HG02943 (cell line): ENCODE results near the gene PFDN1.

Experiments used
- ATAC-seq: cut with Tn5 transposase; IDR thresholded peaks from one replicate; pipeline ENCODE4 v1.9.1; 2021; ENCODE audit warnings: mild to moderate bottlenecking, low read depth, moderate library complexity; ENCODE audit not compliant: unreplicated experiment

PFDN1 gene

DNA sequence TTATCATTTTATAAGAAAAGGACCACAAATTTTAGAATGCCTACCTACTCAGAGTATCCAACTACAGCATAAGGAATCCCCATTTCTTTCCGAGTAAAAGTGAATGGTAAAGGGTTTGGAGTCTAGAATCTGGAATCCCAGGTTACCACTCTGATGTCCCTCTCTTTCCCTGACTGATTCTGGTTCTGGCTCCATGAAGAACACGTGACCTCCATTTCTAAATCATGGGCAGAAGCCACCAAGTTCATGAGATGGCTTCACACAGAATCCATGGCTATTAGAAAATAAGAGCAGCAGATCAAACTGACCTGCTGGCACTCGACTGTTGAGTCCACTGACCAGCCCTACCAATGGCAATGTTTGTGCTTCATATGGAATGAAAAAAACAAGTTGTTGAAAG, 40.7 kb downstream of the PFDN1 start:
- no peak for ATAC-seq

DNA sequence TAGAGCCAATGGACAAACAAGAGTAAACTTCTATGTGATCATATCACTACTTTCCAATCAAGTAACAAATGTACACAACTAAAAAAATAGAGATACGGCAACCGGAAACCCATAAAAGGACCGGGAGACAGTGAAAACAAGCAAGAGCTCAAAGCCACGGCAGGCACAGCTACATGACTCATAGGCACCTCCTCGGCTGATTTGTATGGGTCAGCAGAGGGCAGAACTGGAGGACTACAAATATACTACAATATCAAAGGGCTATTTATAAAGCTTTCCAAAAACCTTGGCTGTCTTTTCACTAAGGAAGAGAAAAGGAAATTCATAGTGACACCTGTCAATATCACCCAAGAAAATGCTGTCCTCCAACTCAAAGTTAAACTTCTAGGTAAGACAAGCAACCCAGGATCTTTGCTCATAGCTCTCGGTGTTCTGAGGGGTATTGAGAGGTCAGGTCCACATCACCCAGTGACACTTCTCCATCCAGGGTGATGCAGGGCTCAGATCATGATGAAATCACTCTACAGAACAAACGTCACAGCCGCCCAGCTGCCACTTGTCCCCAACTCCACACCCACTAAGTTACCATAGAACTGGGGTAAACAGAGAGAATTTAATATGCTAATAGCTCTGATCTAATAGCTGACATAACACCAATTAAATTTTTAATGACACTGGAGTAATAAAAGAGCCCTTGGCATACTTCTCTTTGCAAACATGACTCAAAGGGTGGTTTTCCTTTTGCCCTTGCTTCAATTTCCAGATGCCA, 41.3 kb downstream of the PFDN1 start:
- no peak for ATAC-seq

GRCh38 chr5:140260089-140260656, 42.7 kb downstream of the PFDN1 start:
- no peak for ATAC-seq

GRCh38 chr5:140259500-140259899, 43.4 kb downstream of the PFDN1 start:
- no peak for ATAC-seq

GRCh38 chr5:140258873-140259272, 44.0 kb downstream of the PFDN1 start:
- ATAC-seq, result no peak

GRCh38 chr5:140258016-140258415, 44.9 kb downstream of the PFDN1 start:
- ATAC-seq, result no peak

DNA sequence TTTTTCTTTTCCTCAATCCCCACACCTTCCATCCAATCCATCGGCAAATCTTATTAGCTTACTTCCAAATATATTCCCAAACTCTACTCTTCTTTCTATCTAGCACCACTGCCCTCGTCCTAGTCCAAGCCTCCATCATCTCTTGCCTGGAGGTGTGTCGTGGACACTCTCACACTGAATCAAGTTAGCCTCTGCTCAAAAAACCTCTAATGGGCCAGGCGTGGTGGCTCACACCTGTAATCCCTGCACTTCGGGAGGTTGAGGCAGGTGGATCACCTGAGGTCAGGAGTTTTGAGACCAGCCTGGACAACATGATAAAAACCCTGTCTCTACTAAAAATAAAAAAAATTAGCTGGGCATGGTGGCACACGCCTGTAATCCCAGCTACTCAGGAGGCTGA, 46.2 kb downstream of the PFDN1 start:
- ATAC-seq, result no peak

DNA sequence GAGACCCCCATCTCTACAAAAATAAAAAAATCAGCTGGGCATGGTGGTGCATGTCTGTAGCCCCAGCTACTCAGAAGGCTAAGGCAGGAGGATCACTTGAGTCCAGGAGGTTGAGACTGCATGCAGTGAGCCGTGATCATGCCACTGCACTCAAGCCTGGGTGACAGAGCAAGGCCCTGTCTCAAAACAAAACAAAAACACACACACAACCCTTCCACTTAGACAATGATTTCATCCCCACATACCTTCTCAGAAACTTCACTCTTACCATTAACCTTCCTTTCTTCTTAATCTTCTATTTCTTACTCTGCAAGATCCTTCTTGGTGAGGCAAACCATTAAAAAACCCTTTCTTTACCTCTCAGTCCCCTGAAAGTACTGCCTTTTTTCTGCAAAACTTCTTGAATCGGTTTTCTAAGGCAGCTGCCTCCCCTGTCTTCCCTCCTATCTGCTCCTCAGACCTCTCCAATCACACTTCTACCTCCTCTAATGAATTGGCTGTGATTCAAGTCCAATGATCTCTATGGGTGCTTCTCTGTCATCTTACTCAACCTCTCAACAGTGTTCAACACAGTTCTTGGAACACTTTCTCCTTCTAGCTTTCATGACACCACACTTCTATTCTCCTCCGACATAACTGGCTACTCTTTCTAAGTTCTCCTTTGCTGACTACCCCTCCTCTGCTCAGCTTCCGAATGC, 47.3 kb downstream of the PFDN1 start:
- no peak for ATAC-seq

DNA sequence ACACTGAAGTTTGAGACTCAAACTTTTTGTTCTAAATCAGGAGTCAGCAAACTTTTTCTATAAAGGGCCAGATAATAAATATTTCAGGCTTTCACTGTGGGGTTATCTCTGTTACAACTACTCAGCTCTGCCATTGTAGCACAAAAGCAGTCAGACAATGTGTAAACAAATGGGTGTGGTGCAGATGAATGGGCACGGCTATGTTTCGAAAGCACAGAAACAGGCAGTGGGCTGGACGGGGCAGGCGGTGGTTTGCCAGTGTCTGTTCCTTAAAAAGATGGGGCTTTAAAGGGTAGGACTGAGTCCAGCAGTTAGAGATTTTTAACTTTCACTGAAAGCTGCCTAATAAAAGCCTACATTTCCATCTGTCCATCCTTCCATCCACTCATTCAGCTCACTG, 48.9 kb downstream of the PFDN1 start:
- ATAC-seq, result no peak

- ATAC-seq, result no peak
These were observed 50.3 kb downstream of the PFDN1 start for GRCh38 chr5:140252470-140253126.

- no peak for ATAC-seq
These were observed 51.4 kb downstream of the PFDN1 start for GRCh38 chr5:140251527-140251973.

DNA sequence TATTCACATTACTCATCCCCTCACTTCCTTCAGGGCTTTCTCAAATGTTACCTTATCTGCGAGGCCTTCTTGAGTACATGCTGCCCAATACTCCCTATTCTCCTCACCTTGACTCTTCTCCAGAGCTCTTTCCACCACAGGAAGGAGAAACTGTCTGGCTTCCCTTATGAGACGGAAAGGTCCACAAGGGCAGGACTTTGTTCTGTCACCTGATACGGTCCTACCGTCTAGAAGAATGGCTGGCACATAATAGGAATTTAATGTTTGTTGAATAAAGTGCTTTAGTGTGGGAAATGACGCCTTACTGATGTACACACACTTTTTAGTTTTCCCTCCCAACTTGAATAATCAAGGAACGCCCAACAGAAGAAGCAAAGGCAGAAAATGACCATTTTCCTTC, 52.5 kb downstream of the PFDN1 start:
- no peak for ATAC-seq

- no peak for ATAC-seq
These were observed 53.4 kb downstream of the PFDN1 start for GRCh38 chr5:140249536-140249935.

DNA sequence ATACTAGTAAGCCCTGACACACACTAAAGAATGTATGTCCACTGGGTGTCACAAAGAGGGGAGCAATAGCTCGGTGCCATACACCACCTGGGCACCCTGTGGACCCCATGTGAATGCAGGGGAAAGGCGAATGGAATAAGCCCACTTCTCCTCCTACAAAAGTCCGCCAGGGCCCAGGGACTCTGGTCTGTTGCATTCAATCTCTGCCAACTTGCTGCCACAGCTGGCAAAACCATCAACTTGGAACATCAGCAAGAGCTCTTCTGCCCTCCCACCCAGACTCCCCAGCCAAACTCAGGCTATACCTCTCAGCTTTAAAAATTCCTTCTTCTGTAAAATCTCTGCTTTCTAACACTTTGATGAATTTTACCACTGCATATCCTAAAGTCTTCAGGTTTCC, 54.5 kb downstream of the PFDN1 start:
- no peak for ATAC-seq

GRCh38 chr5:140246378-140247122, 56.4 kb downstream of the PFDN1 start:
- ATAC-seq, result no peak

DNA sequence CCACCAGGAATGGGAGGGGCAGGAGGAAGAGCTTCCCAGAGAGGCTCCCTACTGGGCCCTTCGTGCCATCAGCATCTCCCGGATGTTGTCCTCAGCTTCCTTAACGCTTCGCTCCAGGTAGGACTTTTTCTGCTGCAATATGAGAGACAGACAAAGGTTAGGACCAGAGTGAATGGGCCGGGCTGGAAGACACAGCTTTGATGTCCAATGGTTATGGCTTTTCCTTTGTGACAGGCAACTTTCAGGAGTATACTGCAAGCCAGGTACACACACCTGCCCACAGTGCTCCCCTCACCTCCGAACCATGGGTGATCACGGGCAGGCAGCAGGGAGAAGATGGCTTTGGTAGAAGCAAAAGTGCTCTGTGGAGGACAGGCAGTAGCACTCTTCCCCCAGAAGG, 57.0 kb downstream of the PFDN1 start:
- no peak for ATAC-seq

DNA sequence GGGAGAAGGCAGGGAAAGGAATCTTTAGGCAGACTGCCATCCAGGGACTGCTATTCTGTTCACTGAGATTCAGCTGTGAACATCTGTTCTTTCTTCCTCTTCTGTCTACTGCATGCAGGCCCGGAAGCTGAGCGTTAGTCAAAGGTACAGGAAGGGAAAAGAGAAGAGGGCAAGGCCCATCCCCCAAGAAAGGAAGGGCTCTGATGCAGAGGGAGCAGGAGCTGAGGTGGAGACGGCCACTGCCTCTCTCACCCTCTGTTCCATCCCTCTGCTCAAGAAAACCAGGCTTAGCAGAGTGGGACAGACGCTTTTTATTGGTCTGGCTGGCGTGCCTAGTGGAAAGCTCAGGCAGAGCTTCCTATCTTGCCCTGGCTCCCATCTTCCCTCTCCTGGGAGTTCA, 57.6 kb downstream of the PFDN1 start:
- no peak for ATAC-seq

DNA sequence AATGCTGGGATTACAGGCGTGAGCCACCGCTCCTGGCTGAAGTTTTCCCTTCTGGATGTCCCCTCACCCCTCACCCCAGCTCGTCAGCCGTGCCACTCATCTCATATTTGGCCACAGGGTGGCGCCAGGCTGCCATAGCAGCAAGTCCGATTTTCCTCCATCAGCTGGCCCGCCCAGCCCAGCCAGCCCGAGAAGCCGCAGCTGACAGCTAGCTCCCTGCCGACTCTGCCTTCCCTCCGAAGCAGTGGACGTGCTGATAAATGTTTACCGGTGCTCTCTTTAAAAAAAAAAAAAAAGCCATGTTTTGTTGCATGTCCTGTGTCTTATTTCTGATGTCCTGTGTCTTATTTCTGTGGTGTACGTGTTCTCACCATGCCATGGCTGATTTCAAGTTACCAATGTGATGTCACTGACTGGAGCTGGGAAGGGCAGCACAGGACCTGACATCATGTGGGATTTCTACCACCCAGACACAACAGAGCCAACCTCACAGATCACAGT, 58.3 kb downstream of the PFDN1 start:
- ATAC-seq, result peak; percentile 53

DNA sequence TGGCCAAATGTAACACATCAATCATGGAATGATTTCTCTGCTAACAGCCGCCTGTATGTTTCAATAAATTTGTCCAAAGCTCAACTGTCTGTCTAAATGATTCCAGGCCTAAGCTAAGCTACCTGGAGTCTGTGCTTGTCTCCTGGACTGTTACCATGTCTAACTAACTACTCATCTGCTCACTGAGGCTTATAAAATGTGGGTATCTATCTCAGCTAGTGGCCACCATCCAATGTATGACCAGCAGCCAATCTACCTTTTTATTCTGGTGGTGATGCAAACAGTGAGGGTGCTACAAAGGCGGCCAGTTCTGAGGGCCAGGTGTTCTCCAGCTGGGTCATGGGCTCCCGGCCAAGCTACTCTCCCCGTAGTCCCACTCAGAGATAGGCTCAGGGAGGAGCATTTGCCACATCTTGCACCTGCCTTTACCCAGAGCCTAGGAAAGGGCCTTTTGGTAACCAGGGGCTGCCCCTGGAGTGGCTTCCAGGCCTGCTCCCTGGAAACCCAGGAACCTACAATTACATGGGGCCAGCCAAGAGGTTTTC, 59.1 kb downstream of the PFDN1 start:
- no peak for ATAC-seq
